Measurements from ENCODE around the gene KRT74. TPM values are rescaled to one million over a fixed set of nuclear protein-coding genes. Genes with fewer than 3 reads are reported as not detected.

Gene KRT74
- total and polyA plus RNA-seq, 12 donors = not detected

- intact Hi-C loops (cut with DNase I) = loop anchor here (5.0 to 10.0 kb wide), 4 partner anchors 208 to 399 kb away; no protein-coding TSS in a partner anchor
- Histone ChIP-seq H3K36me3 (replicated peaks in 1 of 2) (no peaks in the 10 kb centered on the region), H3K9me3 (replicated peaks in 1 of 3) (no peaks in the 10 kb centered on the region), H3K4me1 (replicated peaks in 1 of 2) (no peaks in the 10 kb centered on the region), H3K27ac (no peak overlapping the region), H3K4me3 (no peak overlapping the region), H3K27me3 (no peaks in the 10 kb centered on the region)
- 15 to 21% (median 17%) methylated on average over 7 of the region's 7 CpGs for WGBS, 4 donors
- peak; percentile 48 to 83 (median 68) for DNase-seq
- TF ChIP-seq CTCF (IDR thresholded peaks at IDR 0.05) = peak; percentile 69 to 77 (median 74)
- TF ChIP-seq POLR2A (IDR thresholded peaks at IDR 0.05) = no peak
These were observed 9.4 kb upstream of the KRT74 start for GRCh38 chr12:52582971-52583456.

DNA sequence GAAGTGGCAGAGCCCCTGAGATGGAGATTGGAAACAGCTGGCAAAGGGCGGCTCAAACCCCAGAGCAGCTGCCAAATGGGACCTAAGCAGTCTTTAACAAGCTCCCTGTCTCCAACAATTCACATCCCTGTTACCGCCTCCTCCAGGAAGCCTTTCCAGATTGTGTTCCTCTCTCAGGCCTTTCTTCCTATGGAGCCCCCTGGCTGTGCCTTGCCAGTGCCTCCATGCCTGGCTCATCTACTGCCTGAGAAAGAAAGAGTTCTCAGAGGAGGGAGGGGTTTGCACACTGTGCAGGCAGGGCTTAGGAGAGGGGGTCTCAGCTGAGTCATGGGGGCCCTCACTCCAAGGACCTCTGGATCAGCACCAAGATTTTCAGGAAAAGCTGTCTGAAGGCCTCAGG is 8.8 kb upstream of the KRT74 start:
- Histone ChIP-seq H3K4me1 (replicated peaks in 1 of 2) (no peaks in the 10 kb centered on the region), H3K27me3 (no peaks in the 10 kb centered on the region), H3K36me3 (replicated peaks in 1 of 2) (no peaks in the 10 kb centered on the region), H3K9me3 (replicated peaks in 1 of 3) (no peaks in the 10 kb centered on the region), H3K4me3 (no peak overlapping the region), H3K27ac (no peak overlapping the region)
- intact Hi-C loops (cut with DNase I) = loop anchor here (5.0 to 10.0 kb wide), 4 partner anchors 208 to 400 kb away; no protein-coding TSS in a partner anchor
- 49 to 100% (median 76%) methylated on average over 1 to 2 of the region's 2 CpGs for WGBS, 4 donors
- no peak for TF ChIP-seq POLR2A (IDR thresholded peaks at IDR 0.05)
- no peak for TF ChIP-seq CTCF (IDR thresholded peaks at IDR 0.05)
- no peak for DNase-seq

DNA sequence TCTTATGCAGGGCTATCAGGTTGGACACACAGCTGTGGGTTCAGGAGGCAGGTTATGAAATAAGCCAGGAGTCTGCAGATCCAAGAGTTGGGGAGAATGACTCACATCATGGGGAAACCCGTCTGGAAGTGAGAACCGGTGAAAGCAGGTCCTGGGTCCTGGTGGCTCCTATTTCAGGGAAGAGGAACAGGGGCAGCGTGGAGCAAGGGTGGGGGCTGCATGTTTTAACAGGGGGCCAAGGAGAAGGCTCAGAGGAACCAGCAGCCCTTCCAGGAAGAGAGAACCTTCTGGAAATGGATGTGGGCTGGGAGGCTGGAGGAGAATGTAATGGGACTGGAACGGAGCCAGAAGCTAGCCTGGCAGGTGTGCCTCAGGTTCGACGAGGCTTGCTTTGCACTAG is 7.8 kb upstream of the KRT74 start:
- H3K27me3 ChIP-seq = no peaks in the 10 kb centered on the region
- DNase-seq = no peak
- H3K9me3 ChIP-seq (replicated peaks in 1 of 3) = no peaks in the 10 kb centered on the region
- H3K36me3 ChIP-seq (replicated peaks in 1 of 2) = no peaks in the 10 kb centered on the region
- no peak overlapping the region for H3K4me3 ChIP-seq
- no peaks in the 10 kb centered on the region for H3K4me1 ChIP-seq (replicated peaks in 1 of 2)
- WGBS, 4 donors = 58 to 68% (median 63%) methylated on average over 6 of the region's 6 CpGs
- intact Hi-C loops (cut with DNase I) = loop anchor here (5.0 to 10.0 kb wide), 4 partner anchors 207 to 401 kb away; no protein-coding TSS in a partner anchor
- H3K27ac ChIP-seq = no peak overlapping the region
- TF ChIP-seq POLR2A (IDR thresholded peaks at IDR 0.05) (no peak), CTCF (IDR thresholded peaks at IDR 0.05) (no peak)

DNA sequence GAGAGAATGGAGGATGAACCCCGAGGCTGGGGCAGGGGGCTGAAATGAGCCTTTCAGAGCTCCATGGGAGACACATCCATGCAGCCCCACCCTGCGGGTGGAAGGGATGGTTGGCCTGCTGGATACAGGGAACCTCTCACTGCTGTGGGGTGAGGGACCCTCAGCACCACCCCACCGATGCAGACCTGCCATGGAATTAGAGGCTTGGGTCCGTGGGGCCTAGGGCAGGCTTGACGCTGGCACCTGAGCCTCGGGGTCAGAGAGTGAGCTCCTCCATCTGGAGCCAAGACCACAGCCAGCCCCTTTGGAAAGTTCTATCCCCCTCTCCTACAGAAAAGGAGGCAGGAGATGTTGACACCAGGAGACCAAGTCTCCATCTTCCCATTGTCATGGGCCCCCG is 7.4 kb upstream of the KRT74 start:
- Histone ChIP-seq H3K4me1 (replicated peaks in 1 of 2) (no peaks in the 10 kb centered on the region), H3K27ac (no peak overlapping the region), H3K9me3 (replicated peaks in 1 of 3) (no peaks in the 10 kb centered on the region), H3K36me3 (replicated peaks in 1 of 2) (no peaks in the 10 kb centered on the region), H3K27me3 (no peaks in the 10 kb centered on the region), H3K4me3 (no peak overlapping the region)
- WGBS, 4 donors = 58 to 87% (median 78%) methylated on average over 3 to 7 of the region's 7 CpGs
- DNase-seq = no peak
- intact Hi-C loops (cut with DNase I) = loop anchor here (5.0 to 10.0 kb wide), 4 partner anchors 206 to 401 kb away; no protein-coding TSS in a partner anchor
- no peak for TF ChIP-seq CTCF (IDR thresholded peaks at IDR 0.05)
- TF ChIP-seq POLR2A (IDR thresholded peaks at IDR 0.05) = no peak
